GM21619 (cell line): ENCODE measurements around the gene UBXN11.

ENCODE experiments used
- ATAC-seq: cut with Tn5 transposase; IDR thresholded peaks from one replicate; pipeline ENCODE4 v1.9.1; 2021; ENCODE audit not compliant: unreplicated experiment

The UBXN11 gene

GRCh38 chr1:26286064-26286416 lies 20.4 kb downstream of the UBXN11 start:
- no peak for ATAC-seq

GRCh38 chr1:26285366-26286063 lies 20.9 kb downstream of the UBXN11 start:
- no peak for ATAC-seq

- ATAC-seq: no peak
Measured at GRCh38 chr1:26284597-26285347, 21.7 kb downstream of the UBXN11 start.

DNA sequence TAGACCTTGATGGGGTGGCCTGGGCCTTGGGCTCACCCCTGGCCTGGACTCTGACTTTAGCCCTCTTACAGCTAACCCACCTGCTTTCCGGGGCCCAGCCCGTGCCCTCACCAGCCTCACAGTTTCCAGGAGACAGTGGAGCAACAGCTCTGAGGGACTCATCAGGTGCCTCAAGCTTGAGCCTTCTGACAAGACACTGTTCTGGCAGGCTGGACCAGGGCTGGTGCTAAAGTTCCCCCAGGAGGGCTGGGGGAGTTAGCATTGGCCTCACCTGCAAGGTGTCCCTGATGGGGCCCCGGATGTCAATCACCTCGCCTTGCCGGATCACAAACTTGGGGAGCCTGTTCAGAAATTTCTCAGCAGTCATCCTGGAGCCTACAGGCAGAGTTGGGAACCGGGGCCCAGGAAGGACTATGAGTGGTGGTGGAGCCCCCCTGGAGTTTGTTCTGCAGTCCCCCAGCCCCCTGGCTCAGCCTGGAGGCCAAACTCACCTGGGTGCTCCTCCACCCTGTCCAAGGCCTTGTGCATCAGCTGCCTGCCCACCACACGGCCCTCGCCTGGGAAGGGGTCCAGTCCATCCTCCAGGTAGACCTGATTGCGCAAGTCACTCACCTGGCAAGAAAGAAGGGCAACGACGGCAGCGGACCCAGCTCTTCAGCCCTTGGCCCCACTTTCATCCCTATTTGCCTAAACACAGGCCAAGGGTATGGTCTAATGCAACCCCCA lies 22.4 kb downstream of the UBXN11 start:
- ATAC-seq: no peak

DNA sequence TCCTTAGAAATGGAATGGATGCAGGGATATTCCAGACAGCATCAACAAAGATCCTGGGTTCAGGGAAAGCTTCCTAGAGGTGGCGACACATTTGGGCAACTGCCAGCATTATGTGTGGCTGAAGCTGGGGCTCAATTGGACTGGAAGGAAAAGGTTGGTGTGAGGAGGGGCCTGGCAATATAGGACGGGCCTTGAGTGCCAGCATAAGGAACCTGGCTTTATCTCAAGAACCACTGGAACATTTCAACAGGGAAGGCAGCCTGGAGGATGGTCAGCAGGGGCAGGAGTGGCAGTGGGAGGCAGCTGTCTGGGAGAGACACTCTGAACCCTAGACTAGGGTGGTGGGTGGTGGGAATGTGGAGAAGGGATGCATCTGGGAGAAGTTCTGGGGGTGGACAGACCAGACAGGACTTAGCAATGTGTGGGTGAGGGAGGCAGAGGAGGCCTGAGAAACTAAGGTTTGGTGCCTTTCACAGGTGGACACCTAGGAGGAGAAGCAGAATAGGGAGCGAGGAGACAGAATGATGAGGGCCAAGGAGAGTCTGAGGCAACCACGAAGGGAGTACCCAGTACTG lies 23.1 kb downstream of the UBXN11 start:
- ATAC-seq: no peak

GRCh38 chr1:26282401-26282918 lies 24.0 kb downstream of the UBXN11 start:
- no peak for ATAC-seq

DNA sequence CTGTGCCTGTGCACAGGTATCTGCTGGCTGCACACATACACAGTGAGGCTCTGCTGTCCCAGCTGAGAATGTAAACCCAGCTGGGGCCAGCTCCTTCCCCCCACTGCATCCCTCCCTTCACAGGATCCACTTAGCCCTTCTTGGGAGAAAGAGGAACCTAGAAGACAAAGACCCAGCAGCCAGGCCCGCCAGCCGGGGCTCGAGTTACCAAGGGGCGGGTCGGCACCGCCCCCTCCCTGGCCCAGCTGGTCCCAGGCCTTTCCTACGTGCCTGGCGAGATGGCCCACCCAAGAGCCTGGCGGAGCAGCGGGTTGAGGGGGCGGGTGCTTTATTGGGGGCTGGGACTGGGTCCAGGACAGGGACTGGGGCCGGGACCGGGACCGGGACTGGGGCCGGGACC lies 24.5 kb downstream of the UBXN11 start:
- ATAC-seq: no peak

DNA sequence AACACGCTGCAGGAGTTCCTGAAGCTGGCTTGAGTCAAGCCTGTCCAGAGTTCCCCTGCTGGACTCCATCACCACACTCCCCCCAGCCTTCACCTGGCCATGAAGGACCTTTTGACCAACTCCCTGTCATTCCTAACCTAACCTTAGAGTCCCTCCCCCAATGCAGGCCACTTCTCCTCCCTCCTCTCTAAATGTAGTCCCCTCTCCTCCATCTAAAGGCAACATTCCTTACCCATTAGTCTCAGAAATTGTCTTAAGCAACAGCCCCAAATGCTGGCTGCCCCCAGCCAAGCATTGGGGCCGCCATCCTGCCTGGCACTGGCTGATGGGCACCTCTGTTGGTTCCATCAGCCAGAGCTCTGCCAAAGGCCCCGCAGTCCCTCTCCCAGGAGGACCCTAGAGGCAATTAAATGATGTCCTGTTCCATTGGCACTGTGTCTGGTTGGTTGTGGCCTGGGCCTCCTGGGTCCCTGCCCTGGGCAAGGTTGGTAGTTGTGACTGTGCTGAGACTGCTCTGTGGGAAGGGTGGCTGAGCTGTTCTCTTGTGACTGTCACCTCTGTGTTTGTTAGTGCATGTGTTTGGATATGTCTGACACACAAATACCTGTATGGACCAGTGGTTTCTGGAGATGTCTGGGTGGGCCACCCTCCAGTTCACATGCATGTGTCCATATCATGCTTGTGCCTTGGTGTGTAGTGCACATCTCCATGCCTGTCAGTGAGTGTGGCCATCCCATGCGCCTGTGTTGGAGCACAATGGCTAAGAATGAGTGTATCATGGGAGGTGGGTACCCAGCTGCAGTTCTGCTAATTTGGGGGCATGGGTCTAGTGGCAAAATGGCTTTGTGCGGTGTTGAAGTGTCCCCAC lies 25.1 kb downstream of the UBXN11 start:
- ATAC-seq: no peak

DNA sequence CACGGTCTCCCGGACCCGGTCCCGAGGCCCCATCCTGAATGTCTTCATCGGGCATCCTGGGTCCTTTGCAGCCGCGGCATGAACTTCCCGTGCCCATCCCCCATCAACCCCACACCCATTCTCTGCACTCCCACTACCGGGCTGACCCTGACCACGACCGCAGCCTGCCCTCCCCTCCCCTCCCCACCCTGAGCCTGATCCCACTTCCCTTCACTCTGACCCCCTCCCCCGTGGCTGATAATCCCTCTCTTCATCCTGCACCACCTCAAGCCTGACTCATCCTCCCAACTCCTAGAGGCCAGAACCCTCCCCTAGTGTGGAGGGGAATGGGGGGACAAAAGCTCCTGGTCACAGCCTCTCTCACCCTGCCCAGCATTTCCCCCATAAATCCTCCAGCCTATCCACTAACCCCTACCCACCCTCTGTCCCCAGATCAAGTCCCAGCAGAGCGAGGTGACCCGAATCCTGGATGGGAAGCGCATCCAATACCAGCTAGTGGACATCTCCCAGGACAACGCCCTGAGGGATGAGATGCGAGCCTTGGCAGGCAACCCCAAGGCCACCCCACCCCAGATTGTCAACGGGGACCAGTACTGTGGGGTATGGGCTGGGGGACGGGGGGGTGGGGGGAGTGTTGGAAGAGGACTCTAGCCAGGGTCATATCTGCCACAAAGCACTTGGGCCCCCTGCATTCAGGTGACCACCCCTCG lies 25.9 kb downstream of the UBXN11 start:
- ATAC-seq: no peak

DNA sequence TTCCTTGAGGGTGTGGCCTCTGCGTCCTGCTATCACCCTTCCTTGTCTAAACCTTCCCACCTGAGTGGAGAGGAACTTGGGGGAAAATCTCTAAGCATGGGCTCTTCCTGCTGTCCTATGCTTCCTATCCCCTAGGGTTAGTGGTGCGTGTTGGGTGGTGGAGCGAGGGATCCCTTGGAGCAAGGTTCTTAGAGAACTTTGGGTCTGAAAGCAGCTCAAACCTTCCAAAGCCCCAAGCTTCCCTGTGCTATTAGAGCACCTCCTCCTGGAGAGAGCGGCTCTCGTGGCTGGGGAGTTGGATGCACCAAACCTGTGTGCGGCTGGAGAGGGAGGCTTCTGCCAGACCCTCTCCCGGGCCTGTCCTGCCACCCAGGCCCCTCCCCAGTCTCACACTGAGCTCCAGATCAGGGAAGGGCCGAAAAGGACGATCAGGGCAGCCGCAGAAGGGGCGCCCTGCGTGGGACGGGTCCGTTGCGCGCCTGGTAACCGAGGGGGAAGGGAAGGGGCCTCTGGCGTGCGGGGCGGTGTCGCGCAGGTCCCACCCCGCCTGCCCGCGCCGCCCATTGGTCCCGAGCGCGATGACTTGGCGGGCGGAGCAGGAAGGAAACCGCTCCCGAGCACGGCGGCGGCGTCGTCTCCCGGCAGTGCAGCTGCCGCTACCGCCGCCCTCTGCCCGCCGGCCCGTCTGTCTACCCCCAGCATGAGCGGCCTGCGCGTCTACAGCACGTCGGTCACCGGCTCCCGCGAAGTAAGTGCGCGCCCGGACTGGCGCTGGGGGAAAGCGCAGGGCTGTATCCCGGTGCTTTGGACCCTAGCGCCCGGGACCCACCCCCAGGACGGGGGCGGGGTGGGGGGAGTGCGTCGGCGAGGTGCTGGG lies 26.7 kb downstream of the UBXN11 start, which contains the start of gene SH3BGRL3:
Gene SH3BGRL3, plus strand, starts transcription at position 631 of the 877 bp plus-strand sequence. Its CDS starts 70 bp downstream, at position 701.
- peak; percentile 54 for ATAC-seq

DNA sequence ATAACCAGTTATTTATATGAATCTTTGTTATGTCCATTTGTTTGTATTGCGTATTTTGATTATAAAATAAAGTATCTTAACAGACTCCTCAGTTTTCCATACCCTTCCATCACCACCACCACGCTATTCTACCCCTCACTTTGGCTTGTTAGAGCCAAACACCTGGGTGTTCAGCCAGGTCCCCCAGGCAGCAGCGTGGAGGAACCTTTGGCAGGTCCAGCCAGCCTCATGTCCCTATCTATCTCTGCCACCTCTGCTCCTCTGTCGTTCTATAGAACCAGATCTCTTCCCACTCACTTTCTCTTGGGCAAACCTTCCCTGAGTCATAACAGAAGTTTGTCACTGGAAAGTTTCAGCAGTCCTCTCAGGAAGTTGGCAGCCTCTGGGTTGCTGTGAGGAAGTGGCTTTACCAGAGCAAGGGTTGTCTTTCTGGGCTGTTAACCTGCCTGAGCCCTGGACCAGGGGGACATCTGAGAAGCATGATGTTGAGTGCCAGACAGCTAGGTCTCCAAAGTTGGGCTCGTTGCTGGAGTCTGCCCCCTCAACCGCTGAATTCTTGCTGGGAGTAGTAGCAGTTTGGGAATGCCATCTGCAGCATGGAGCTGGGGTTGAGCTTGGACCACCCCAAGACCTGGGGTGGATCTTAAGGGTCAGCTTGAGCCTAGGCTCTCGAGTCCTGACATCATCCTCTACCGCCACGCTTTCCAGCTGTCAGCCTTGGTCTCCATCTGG lies 27.5 kb downstream of the UBXN11 start:
- no peak for ATAC-seq

DNA sequence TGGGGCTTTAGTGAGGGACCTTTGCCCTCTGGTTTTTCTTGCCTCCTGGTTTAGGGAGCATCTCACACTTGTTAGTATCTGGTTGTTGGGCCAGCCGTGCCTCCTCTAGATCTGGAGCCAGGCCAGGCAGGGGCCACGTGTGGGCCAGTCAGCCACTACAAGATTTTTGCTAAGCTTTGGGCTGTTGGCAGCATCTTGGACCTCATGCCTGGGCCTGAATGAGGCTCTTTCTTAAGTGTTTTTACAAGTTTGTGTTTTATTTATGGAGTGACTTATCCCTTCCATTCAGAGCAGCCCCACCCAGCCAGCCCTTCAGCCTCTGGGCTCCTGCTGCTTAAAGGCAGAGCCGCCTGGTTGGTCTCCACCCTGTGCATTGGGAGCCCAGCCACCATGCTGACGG lies 28.1 kb downstream of the UBXN11 start:
- ATAC-seq: no peak

- no peak for ATAC-seq
Measured at GRCh38 chr1:26277719-26278118, 28.7 kb downstream of the UBXN11 start.

DNA sequence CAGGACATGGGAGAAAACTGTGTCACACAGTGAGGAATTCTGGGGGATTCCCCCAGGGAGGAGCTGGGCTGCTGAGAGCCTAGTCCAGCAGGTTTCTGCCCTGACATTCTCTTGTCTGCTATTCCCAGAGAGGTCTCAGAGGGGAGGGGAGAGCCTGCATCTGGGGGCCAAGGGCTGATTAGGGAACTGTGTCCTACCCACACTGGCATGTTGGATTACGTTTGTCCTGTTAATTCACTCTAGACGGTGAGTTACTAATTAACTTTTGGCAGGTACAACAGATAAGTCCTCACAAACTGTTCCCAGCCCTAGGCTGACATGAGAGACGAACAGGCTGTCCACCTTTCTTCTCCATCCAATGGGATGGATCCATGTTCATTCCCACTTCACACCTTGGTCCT lies 29.2 kb downstream of the UBXN11 start:
- no peak for ATAC-seq

DNA sequence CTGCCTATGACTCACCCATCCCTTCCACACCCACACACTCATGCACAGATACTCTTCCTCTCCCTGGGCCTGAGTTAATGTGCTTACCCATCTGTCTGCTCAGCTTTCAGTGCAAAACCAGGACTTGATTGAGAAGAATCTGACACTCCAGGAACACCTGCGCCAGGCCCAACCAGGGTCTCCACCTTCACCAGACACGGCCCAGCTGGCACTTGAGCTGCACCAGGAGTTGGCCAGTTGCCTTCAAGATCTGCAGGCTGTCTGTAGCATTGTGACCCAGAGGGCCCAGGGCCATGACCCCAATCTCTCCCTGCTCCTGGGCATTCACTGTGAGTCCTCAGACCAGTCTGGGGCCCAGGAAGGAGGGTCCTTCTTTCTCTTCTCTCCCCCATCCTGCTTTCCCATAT lies 30.0 kb downstream of the UBXN11 start:
- ATAC-seq: no peak

GRCh38 chr1:26275580-26276431 lies 30.6 kb downstream of the UBXN11 start:
- ATAC-seq: peak; percentile 34

DNA sequence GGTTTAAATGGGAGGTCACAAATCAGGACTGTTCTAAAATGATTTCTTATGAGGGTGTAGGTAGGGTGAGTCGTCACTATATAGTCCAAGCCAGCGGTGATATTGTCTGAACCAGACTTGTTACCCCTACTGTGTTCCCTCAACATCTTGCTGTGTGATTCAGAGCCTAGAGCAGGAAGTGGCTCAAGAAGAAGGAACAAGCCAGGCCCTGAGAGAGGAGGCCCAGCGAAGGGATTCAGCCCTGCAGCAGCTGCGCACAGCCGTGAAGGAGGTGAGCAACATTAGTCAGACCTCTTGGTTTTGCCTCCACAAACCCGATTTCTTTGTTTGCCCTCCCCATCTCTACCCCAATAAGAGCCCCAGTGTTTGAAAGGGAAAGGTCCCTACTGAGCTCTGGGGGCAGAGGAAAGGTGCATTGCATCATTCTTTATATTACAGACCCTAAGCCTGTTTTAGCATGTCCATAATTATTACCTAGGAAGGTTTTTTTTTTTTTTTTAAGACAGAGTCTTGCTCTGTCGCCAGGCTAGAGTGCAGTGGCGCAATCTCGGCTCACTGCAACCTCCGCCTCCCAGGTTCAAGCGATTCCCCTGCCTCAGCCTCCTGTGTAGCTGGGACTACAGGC lies 31.5 kb downstream of the UBXN11 start:
- no peak for ATAC-seq
